ENCODE measurements around the gene MYNN. TPM values are rescaled to one million over a fixed set of nuclear protein-coding genes. Genes with fewer than 3 reads are reported as not detected.

MYNN gene
- total RNA-seq, 4 donors from 2014 or later, result 19.4 to 25.0 (median 21.3) TPM

- Histone ChIP-seq H3K27me3 (no peaks in the 10 kb centered on the region), H3K4me1 (peaks cover 5 to 6% of the 10 kb centered on the region in 2 donors), H3K27ac (no peak overlapping the region), H3K36me3 (no peaks in the 10 kb centered on the region), H3K4me3 (replicated peaks in 1 of 3) (no peak overlapping the region), H3K9me3 (no peaks in the 10 kb centered on the region)
- intact Hi-C loops (cut with DNase I), result no loop called here
- WGBS, 2 donors, result 95 to 98% methylated on average over 4 of the region's 4 CpGs
- no peak for TF ChIP-seq CTCF (IDR thresholded peaks at IDR 0.05)
- TF ChIP-seq POLR2A (IDR thresholded peaks at IDR 0.05), result no peak
- no peak for DNase-seq
Observed at GRCh38 chr3:169815590-169816150, 42.5 kb downstream of the MYNN start.

GRCh38 chr3:169818316-169818715 lies 45.1 kb downstream of the MYNN start:
- Histone ChIP-seq H3K4me1 (no peaks in the 10 kb centered on the region), H3K9me3 (no peaks in the 10 kb centered on the region), H3K4me3 (replicated peaks in 1 of 3) (no peak overlapping the region), H3K36me3 (no peaks in the 10 kb centered on the region), H3K27me3 (no peaks in the 10 kb centered on the region), H3K27ac (no peak overlapping the region)
- DNase-seq, result no peak
- intact Hi-C loops (cut with DNase I), result no loop called here
- WGBS, 2 donors, result 80 to 82% methylated on average over 2 of the region's 2 CpGs
- TF ChIP-seq CTCF (IDR thresholded peaks at IDR 0.05) (no peak), POLR2A (IDR thresholded peaks at IDR 0.05) (no peak)

- H3K9me3 ChIP-seq, result no peaks in the 10 kb centered on the region
- WGBS, 2 donors, result 93 to 96% methylated on average over 15 of the region's 15 CpGs
- no peak for TF ChIP-seq POLR2A (IDR thresholded peaks at IDR 0.05)
- TF ChIP-seq CTCF (IDR thresholded peaks at IDR 0.05), result no peak
- H3K4me1 ChIP-seq, result no peaks in the 10 kb centered on the region
- no peaks in the 10 kb centered on the region for H3K27me3 ChIP-seq
- no peaks in the 10 kb centered on the region for H3K36me3 ChIP-seq
- no peak for DNase-seq
- intact Hi-C loops (cut with DNase I), result no loop called here
- H3K4me3 ChIP-seq (replicated peaks in 1 of 3), result no peak overlapping the region
- no peak overlapping the region for H3K27ac ChIP-seq
Observed at GRCh38 chr3:169822091-169822490, 48.9 kb downstream of the MYNN start.

GRCh38 chr3:169822540-169822939 lies 49.3 kb downstream of the MYNN start:
- Histone ChIP-seq H3K4me3 (replicated peaks in 1 of 3) (no peak overlapping the region), H3K9me3 (no peaks in the 10 kb centered on the region), H3K27me3 (no peaks in the 10 kb centered on the region), H3K36me3 (no peaks in the 10 kb centered on the region), H3K4me1 (no peaks in the 10 kb centered on the region), H3K27ac (no peak overlapping the region)
- TF ChIP-seq CTCF (IDR thresholded peaks at IDR 0.05), result no peak
- TF ChIP-seq POLR2A (IDR thresholded peaks at IDR 0.05), result no peak
- WGBS, 2 donors, result 88 to 91% methylated on average over 20 of the region's 20 CpGs
- intact Hi-C loops (cut with DNase I), result no loop called here
- DNase-seq, result no peak

- intact Hi-C loops (cut with DNase I), result no loop called here
- no peaks in the 10 kb centered on the region for H3K27me3 ChIP-seq
- H3K4me1 ChIP-seq, result no peaks in the 10 kb centered on the region
- no peaks in the 10 kb centered on the region for H3K9me3 ChIP-seq
- WGBS, 2 donors, result 57 to 65% methylated on average over 6 of the region's 6 CpGs
- no peak overlapping the region for H3K4me3 ChIP-seq (replicated peaks in 1 of 3)
- no peak overlapping the region for H3K27ac ChIP-seq
- TF ChIP-seq CTCF (IDR thresholded peaks at IDR 0.05), result no peak
- TF ChIP-seq POLR2A (IDR thresholded peaks at IDR 0.05), result no peak
- DNase-seq, result no peak
- no peaks in the 10 kb centered on the region for H3K36me3 ChIP-seq
Observed at GRCh38 chr3:169822983-169823382, 49.8 kb downstream of the MYNN start.
